Fibroblast of lung (primary cell): ENCODE results near the gene R3HDML. TPM values are rescaled to one million over a fixed set of nuclear protein-coding genes. Genes with fewer than 3 reads are reported as not detected.

Source experiments
- DNase-seq, 2 donors: peaks; one replicate each; pipeline versions ENCODE4 v3.0.0 to v3.0.0-alpha.2; 2010; ENCODE audit warnings: low read depth in 2 of 2
- H2AFZ ChIP-seq: 2 replicates; pipeline ENCODE4 v1.5.1; 2012; ENCODE audit warnings: low read length, control low read depth, inconsistent platforms
- H3K27ac ChIP-seq: 2 replicates; pipeline ENCODE4 v1.5.1; 2011; ENCODE audit warnings: low read length, control low read depth; ENCODE audit not compliant: insufficient read depth
- H3K27me3 ChIP-seq: 2 replicates; pipeline ENCODE4 v1.5.1; 2011; ENCODE audit warnings: mild to moderate bottlenecking, low read length; ENCODE audit not compliant: control insufficient read depth, insufficient read depth
- H3K36me3 ChIP-seq: 2 replicates; pipeline ENCODE4 v1.5.1; 2011; ENCODE audit warnings: low read length; ENCODE audit not compliant: control insufficient read depth, insufficient read depth
- H3K4me1 ChIP-seq: 2 replicates; pipeline ENCODE4 v1.5.1; 2011; ENCODE audit warnings: low read length; ENCODE audit not compliant: control insufficient read depth, insufficient read depth; ENCODE audit errors: extremely low read depth
- H3K4me2 ChIP-seq: 2 replicates; pipeline ENCODE4 v1.5.1; 2011; ENCODE audit warnings: low read length, control low read depth; ENCODE audit not compliant: insufficient read depth; ENCODE audit errors: extremely low read depth
- H3K4me3 ChIP-seq, 4 experiments: fragments of 200-600 bp in 1 of 4; sonication (generic) in 1 of 4; replicated peaks in 1 of 4; 2 replicates each; pipeline ENCODE4 v1.5.1; 2011 to 2016; ENCODE audit warnings: low read length in 4 of 4, low read depth in 3 of 4, mild to moderate bottlenecking in 3 of 4, control low read depth in 2 of 4, inconsistent platforms in 1 of 4, mixed read lengths in 1 of 4; ENCODE audit not compliant: insufficient read depth in 1 of 4; ENCODE audit errors: control extremely low read depth in 1 of 4
- H3K79me2 ChIP-seq: 2 replicates; pipeline ENCODE4 v1.5.1; 2012; ENCODE audit warnings: mild to moderate bottlenecking, low read length, inconsistent platforms; ENCODE audit not compliant: control insufficient read depth, insufficient read depth
- H3K9ac ChIP-seq: 2 replicates; pipeline ENCODE4 v1.5.1; 2011; ENCODE audit warnings: mild to moderate bottlenecking, low read length, control low read depth; ENCODE audit not compliant: insufficient read depth
- H3K9me3 ChIP-seq: 2 replicates; pipeline ENCODE4 v1.5.1; 2012; ENCODE audit warnings: low read depth, low read length; ENCODE audit not compliant: control insufficient read depth, insufficient read depth
- H4K20me1 ChIP-seq: 2 replicates; pipeline ENCODE4 v1.5.1; 2011; ENCODE audit warnings: low read length; ENCODE audit not compliant: control insufficient read depth, insufficient read depth; ENCODE audit errors: extremely low read depth
- EZH2 ChIP-seq: IDR thresholded peaks from 2 replicates; pipeline ENCODE4 v1.5.1; 2012; ENCODE audit warnings: low read length, control low read depth, mild to moderate bottlenecking; ENCODE audit errors: missing control alignments
- polyA plus RNA-seq, 2 donors: library from polyadenylated mRNA; depleted of rRNA in 1 of 2; stranded (reverse) in 1 of 2; unstranded in 1 of 2; fragments of >200 nt; gene quantifications; 2 replicates each; pipeline ENCODE4 v1.2.1, GENCODE V29; 2011 to 2012; ENCODE audit warnings: missing spikeins in 1 of 2
- total RNA-seq: library from RNA; depleted of rRNA; stranded (reverse); fragments of >200 nt; gene quantifications from 2 replicates; pipeline ENCODE4 v1.2.1, GENCODE V29; 2014
- TF ChIP-seq, protein P1 (sequence below), 2 donors: IDR thresholded peaks in 1 of 2; conservative IDR thresholded peaks in 1 of 2; 1 replicate in 1 of 2; 2 replicates in 1 of 2; pipeline ENCODE4 v1.5.1; 2011 to 2012; ENCODE audit warnings: low read length in 2 of 2, control low read depth in 1 of 2, inconsistent platforms in 1 of 2, low read depth in 1 of 2, mild to moderate bottlenecking in 1 of 2

The R3HDML gene
- total and polyA plus RNA-seq, 2 donors (not counting 1 experiment from before 2014, with no cell fraction given) = not detected

DNA sequence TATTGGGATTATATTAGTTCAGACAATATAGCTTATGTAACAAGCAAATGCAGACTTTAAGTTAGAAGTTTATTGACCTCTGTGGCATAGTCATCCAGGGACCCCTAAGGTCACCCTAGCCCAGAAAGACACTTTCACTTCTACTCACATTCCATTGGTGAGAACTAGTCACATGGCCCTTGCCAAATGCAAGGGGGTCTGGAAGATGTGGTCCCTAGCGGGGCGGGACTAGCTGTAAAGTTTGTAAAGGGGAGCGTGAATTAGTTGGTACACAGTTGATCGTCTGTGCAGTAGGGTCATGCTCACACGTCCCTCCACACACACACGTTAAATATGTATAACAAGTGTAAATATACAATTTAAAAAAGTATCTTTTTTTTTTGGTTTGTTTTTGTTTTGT is 27.9 kb downstream of the R3HDML start:
- Histone ChIP-seq H3K36me3 (no peaks in the 10 kb centered on the region), H3K79me2 (no peaks in the 10 kb centered on the region), H4K20me1 (no peaks in the 10 kb centered on the region), H2AFZ (no peak overlapping the region), H3K4me2 (no peak overlapping the region), H3K9ac (no peak overlapping the region), H3K9me3 (no peaks in the 10 kb centered on the region), H3K4me1 (no peaks in the 10 kb centered on the region), H3K4me3 (no peak overlapping the region), H3K27ac (no peak overlapping the region), H3K27me3 (peaks cover under 1% of the 10 kb centered on the region)
- no peak for DNase-seq
- TF ChIP-seq EZH2 = no peak
- TF ChIP-seq, protein P1, sequence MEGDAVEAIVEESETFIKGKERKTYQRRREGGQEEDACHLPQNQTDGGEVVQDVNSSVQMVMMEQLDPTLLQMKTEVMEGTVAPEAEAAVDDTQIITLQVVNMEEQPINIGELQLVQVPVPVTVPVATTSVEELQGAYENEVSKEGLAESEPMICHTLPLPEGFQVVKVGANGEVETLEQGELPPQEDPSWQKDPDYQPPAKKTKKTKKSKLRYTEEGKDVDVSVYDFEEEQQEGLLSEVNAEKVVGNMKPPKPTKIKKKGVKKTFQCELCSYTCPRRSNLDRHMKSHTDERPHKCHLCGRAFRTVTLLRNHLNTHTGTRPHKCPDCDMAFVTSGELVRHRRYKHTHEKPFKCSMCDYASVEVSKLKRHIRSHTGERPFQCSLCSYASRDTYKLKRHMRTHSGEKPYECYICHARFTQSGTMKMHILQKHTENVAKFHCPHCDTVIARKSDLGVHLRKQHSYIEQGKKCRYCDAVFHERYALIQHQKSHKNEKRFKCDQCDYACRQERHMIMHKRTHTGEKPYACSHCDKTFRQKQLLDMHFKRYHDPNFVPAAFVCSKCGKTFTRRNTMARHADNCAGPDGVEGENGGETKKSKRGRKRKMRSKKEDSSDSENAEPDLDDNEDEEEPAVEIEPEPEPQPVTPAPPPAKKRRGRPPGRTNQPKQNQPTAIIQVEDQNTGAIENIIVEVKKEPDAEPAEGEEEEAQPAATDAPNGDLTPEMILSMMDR (conservative IDR thresholded peaks at IDR 0.05 in 1 of 2, IDR thresholded peaks at IDR 0.05 in 1 of 2; ENCODE audit: low read depth in 1 of 2, low read length in 2 of 2) = no peak

DNA sequence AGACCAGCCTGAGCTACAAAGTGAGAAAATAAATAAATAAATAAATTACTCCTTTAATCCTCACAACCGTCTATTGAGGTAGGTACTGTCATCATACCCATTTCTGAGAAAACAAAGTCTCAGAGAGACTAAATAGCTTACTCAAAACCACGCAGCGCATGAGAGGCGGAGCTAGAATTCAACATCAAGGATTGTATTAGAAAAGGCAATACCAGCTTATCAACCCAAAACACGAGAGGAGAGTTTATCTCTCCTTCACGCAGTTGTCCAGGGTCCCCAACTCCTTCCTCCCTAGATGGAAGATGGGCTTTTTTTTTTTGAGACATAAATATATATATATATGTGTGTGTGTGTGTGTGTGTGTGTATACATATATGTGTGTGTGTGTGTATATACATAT is 30.9 kb downstream of the R3HDML start:
- no peak for TF ChIP-seq EZH2
- TF ChIP-seq, protein P1 (conservative IDR thresholded peaks at IDR 0.05 in 1 of 2, IDR thresholded peaks at IDR 0.05 in 1 of 2; ENCODE audit: low read depth in 1 of 2, low read length in 2 of 2) = no peak

GRCh38 chr20:44370639-44371218 is 33.9 kb downstream of the R3HDML start:
- no peak overlapping the region for H3K27ac ChIP-seq
- TF ChIP-seq, protein P1 (conservative IDR thresholded peaks at IDR 0.05 in 1 of 2, IDR thresholded peaks at IDR 0.05 in 1 of 2; ENCODE audit: low read depth in 1 of 2, low read length in 2 of 2) = no peak
- H4K20me1 ChIP-seq = no peaks in the 10 kb centered on the region
- H3K4me3 ChIP-seq = no peak overlapping the region
- H3K36me3 ChIP-seq = no peaks in the 10 kb centered on the region
- no peak overlapping the region for H2AFZ ChIP-seq
- no peaks in the 10 kb centered on the region for H3K79me2 ChIP-seq
- H3K27me3 ChIP-seq = peaks cover 4% of the 10 kb centered on the region
- H3K9ac ChIP-seq = no peak overlapping the region
- DNase-seq = no peak
- H3K4me2 ChIP-seq = no peak overlapping the region
- no peaks in the 10 kb centered on the region for H3K4me1 ChIP-seq
- H3K9me3 ChIP-seq = no peaks in the 10 kb centered on the region

More for the DNA sequence above, 30.9 kb downstream of the R3HDML start:
- H4K20me1 ChIP-seq = no peaks in the 10 kb centered on the region
- no peak overlapping the region for H3K4me2 ChIP-seq
- H3K9ac ChIP-seq = no peak overlapping the region
- no peak for DNase-seq
- no peak overlapping the region for H3K4me3 ChIP-seq
- no peak overlapping the region for H3K27ac ChIP-seq
- H2AFZ ChIP-seq = no peak overlapping the region
- no peaks in the 10 kb centered on the region for H3K4me1 ChIP-seq
- peaks cover 3% of the 10 kb centered on the region for H3K27me3 ChIP-seq
- no peaks in the 10 kb centered on the region for H3K9me3 ChIP-seq
- no peaks in the 10 kb centered on the region for H3K36me3 ChIP-seq
- no peaks in the 10 kb centered on the region for H3K79me2 ChIP-seq
